CD8-positive, alpha-beta memory T cell (primary cell): Measurements from ENCODE around the gene TMEM81. TPM values are rescaled to one million over a fixed set of nuclear protein-coding genes. Genes with fewer than 3 reads are reported as not detected.
A peak's percentile ranks its signal among the peaks of the same experiment; 100 is the strongest.

ENCODE experiments used
- CTCF ChIA-PET: fragments of 350-600 bp; sonication (Branson Sonifier 250); formaldehyde crosslinking; loops from one replicate; lab custom pipeline; 2021; ENCODE audit warnings: antibody characterized with exemption; lab: Charles Lee
- POLR2A ChIA-PET: fragments of 350-600 bp; sonication (Branson Sonifier 250); formaldehyde crosslinking; loops from one replicate; lab custom pipeline; 2021; ENCODE audit warnings: antibody characterized with exemption; lab: Charles Lee
- DNase-seq, 5 donors: peaks; one replicate each; pipeline versions ENCODE4 v3.0.0 to v3.0.0-alpha.2; 2020 to 2022; ENCODE audit warnings: mixed read lengths in 1 of 5
- H3K27ac ChIP-seq: one replicate; pipeline ENCODE4 v1.7.0; 2013; ENCODE audit warnings: low read depth, mild to moderate bottlenecking, low read length, moderate library complexity
- H3K27me3 ChIP-seq: 2 replicates; pipeline ENCODE4 v1.7.0; 2013; ENCODE audit warnings: low read length, mild to moderate bottlenecking; ENCODE audit not compliant: insufficient read depth, poor library complexity, severe bottlenecking
- H3K36me3 ChIP-seq: 2 replicates; pipeline ENCODE4 v1.7.0; 2013; ENCODE audit warnings: mild to moderate bottlenecking, low read length, moderate library complexity; ENCODE audit not compliant: insufficient read depth
- H3K4me1 ChIP-seq: 2 replicates; pipeline ENCODE4 v1.7.0; 2013; ENCODE audit warnings: mild to moderate bottlenecking, low read length, moderate library complexity; ENCODE audit not compliant: insufficient read depth
- H3K4me3 ChIP-seq: 2 replicates; pipeline ENCODE4 v1.7.0; 2013; ENCODE audit warnings: mild to moderate bottlenecking, low read length
- H3K9me3 ChIP-seq: 2 replicates; pipeline ENCODE4 v1.7.0; 2013; ENCODE audit warnings: mild to moderate bottlenecking, low read length
- H3K27ac Mint-ChIP-seq, 8 donors: one replicate each; pipeline ENCODE4 v1.8.0; 2020 to 2021; ENCODE audit warnings: mixed read lengths in 8 of 8, mild to moderate bottlenecking in 6 of 8, inconsistent platforms in 3 of 8, moderate library complexity in 3 of 8
- H3K27me3 Mint-ChIP-seq, 2 donors: one replicate each; pipeline ENCODE4 v1.8.0; 2020 to 2021; ENCODE audit warnings: mixed read lengths in 2 of 2, mild to moderate bottlenecking in 1 of 2, moderate library complexity in 1 of 2
- H3K36me3 Mint-ChIP-seq, 3 donors: one replicate each; pipeline ENCODE4 v1.8.0; 2020 to 2021; ENCODE audit warnings: mixed read lengths in 3 of 3, inconsistent platforms in 1 of 3, mild to moderate bottlenecking in 1 of 3
- H3K4me1 Mint-ChIP-seq, 3 donors: one replicate each; pipeline ENCODE4 v1.8.0; 2020 to 2021; ENCODE audit warnings: mixed read lengths in 3 of 3, inconsistent platforms in 1 of 3, mild to moderate bottlenecking in 1 of 3
- H3K4me3 Mint-ChIP-seq, 7 donors: one replicate each; pipeline ENCODE4 v1.8.0; 2020 to 2021; ENCODE audit warnings: mixed read lengths in 7 of 7, mild to moderate bottlenecking in 6 of 7, moderate library complexity in 4 of 7, inconsistent platforms in 2 of 7
- H3K9me3 Mint-ChIP-seq, 5 donors: one replicate each; pipeline ENCODE4 v1.8.0; 2020 to 2022; ENCODE audit warnings: mixed read lengths in 5 of 5, mild to moderate bottlenecking in 3 of 5, moderate library complexity in 2 of 5, inconsistent platforms in 1 of 5
- polyA plus RNA-seq: library from polyadenylated mRNA; unstranded; fragments of 300-500 nt; fragmentation: Illumina TruSeq; gene quantifications from one replicate; pipeline ENCODE4 v1.2.3, GENCODE V29; 2021
- total RNA-seq, 2 experiments: library from RNA; stranded (reverse); gene quantifications; one replicate each; pipeline ENCODE4 v1.2.3, GENCODE V29; 2021

TMEM81 gene
- total and polyA plus RNA-seq, 3 experiments from 2014 or later: 0.37 to 4.6 (median 2.9) TPM

GRCh38 chr1:205121660-205122488, 37.6 kb upstream of the TMEM81 start, which contains the start of gene RBBP5:
Gene RBBP5 (minus strand): TSS chr1:205121978. CDS start chr1:205121873, 105 bp downstream.
- H3K4me3 ChIP-seq: peak within 1 kb of the TSS; percentile 99
- peak within 1 kb of the TSS; percentile 89 for H3K27ac ChIP-seq
- no peaks in the 10 kb centered on the region for H3K36me3 ChIP-seq
- Mint-ChIP-seq H3K4me3 (peak within 1 kb of the TSS; percentile 94 to 99 (median 98)), H3K27me3 (no peaks in the 10 kb centered on the region), H3K9me3 (no peaks in the 10 kb centered on the region), H3K36me3 (peaks cover 0 to 30% (median 1%) of the 10 kb centered on the region in 3 donors), H3K4me1 (peaks cover 42 to 58% (median 50%) of the 10 kb centered on the region in 3 donors), H3K27ac (peak within 1 kb of the TSS; percentile 97 to 100 (median 100))
- ChIA-PET CTCF (interaction anchor here (0.7 to 3.3 kb wide), 7 partner anchors 10 to 134 kb away, joined by 3 to 14 read pairs (median 5); partner anchors contain the start of gene TMCC2), POLR2A (interaction anchor here (1.2 to 1.3 kb wide), 2 partner anchors 25 to 107 kb away, joined by 3 to 4 read pairs; no protein-coding TSS in a partner anchor)
- DNase-seq: peak; percentile 87 to 96 (median 94)
- H3K4me1 ChIP-seq: peaks cover 31% of the 10 kb centered on the region
- H3K27me3 ChIP-seq: no peaks in the 10 kb centered on the region
- no peaks in the 10 kb centered on the region for H3K9me3 ChIP-seq

- H3K4me1 ChIP-seq: peaks cover 31% of the 10 kb centered on the region
- Mint-ChIP-seq H3K4me1 (peaks cover 52 to 78% (median 68%) of the 10 kb centered on the region in 3 donors), H3K36me3 (peaks cover 0 to 54% (median 6%) of the 10 kb centered on the region in 3 donors), H3K27me3 (no peaks in the 10 kb centered on the region), H3K27ac (peak overlapping the region in 2 of 8 donors; percentile 6 to 72), H3K4me3 (peak overlapping the region in 6 of 7 donors; percentile 24 to 67 (median 40)), H3K9me3 (no peaks in the 10 kb centered on the region)
- H3K27ac ChIP-seq: no peak overlapping the region
- H3K4me3 ChIP-seq: no peak overlapping the region
- H3K9me3 ChIP-seq: no peaks in the 10 kb centered on the region
- peaks cover 12% of the 10 kb centered on the region for H3K36me3 ChIP-seq
- CTCF ChIA-PET: interaction anchor here (2.7 kb wide), 1 partner anchor 23 kb away, joined by 10 read pairs; no protein-coding TSS in a partner anchor
- no peaks in the 10 kb centered on the region for H3K27me3 ChIP-seq
- DNase-seq: no peak
- POLR2A ChIA-PET: no interaction called here
Observed at GRCh38 chr1:205118752-205119151, 34.5 kb upstream of the TMEM81 start.

- no peaks in the 10 kb centered on the region for H3K9me3 ChIP-seq
- peak overlapping the region in 1 of 8 donors; percentile 6 for H3K27ac Mint-ChIP-seq
- H3K36me3 ChIP-seq: peaks cover 24% of the 10 kb centered on the region
- H3K27me3 Mint-ChIP-seq: no peaks in the 10 kb centered on the region
- no peak overlapping the region for H3K4me3 ChIP-seq
- peaks cover 0 to 72% (median 13%) of the 10 kb centered on the region in 3 donors for H3K36me3 Mint-ChIP-seq
- no peak overlapping the region for H3K4me3 Mint-ChIP-seq
- ChIA-PET CTCF (interaction anchor here (0.9 to 1.0 kb wide), 2 partner anchors 10 to 30 kb away, joined by 3 read pairs; partner anchors contain the start of gene RBBP5), POLR2A (no interaction called here)
- H3K4me1 Mint-ChIP-seq: peaks cover 18 to 43% (median 41%) of the 10 kb centered on the region in 3 donors
- H3K9me3 Mint-ChIP-seq: no peaks in the 10 kb centered on the region
- H3K27ac ChIP-seq: no peak overlapping the region
- H3K27me3 ChIP-seq: no peaks in the 10 kb centered on the region
- no peak for DNase-seq
- H3K4me1 ChIP-seq: no peaks in the 10 kb centered on the region
Observed at GRCh38 chr1:205111354-205111753, 27.1 kb upstream of the TMEM81 start.

- Histone ChIP-seq H3K27me3 (no peaks in the 10 kb centered on the region), H3K4me1 (no peaks in the 10 kb centered on the region), H3K27ac (no peak overlapping the region), H3K9me3 (no peaks in the 10 kb centered on the region), H3K36me3 (peaks cover 33% of the 10 kb centered on the region), H3K4me3 (no peak overlapping the region)
- H3K4me3 Mint-ChIP-seq: no peak overlapping the region
- no peak for DNase-seq
- POLR2A ChIA-PET: interaction anchor here (0.7 kb wide), 1 partner anchor 245 kb away, joined by 3 read pairs; no protein-coding TSS in a partner anchor
- CTCF ChIA-PET: interaction anchor here (1.2 kb wide), 2 partner anchors 12 to 32 kb away, joined by 4 to 5 read pairs; partner anchors contain the start of gene RBBP5
- peaks cover 17 to 36% (median 27%) of the 10 kb centered on the region in 3 donors for H3K4me1 Mint-ChIP-seq
- no peaks in the 10 kb centered on the region for H3K27me3 Mint-ChIP-seq
- H3K36me3 Mint-ChIP-seq: peaks cover 6 to 76% (median 19%) of the 10 kb centered on the region in 3 donors
- H3K27ac Mint-ChIP-seq: no peak overlapping the region
- H3K9me3 Mint-ChIP-seq: no peaks in the 10 kb centered on the region
Observed at GRCh38 chr1:205109711-205110110, 25.5 kb upstream of the TMEM81 start.

- Histone ChIP-seq H3K36me3 (peaks cover 32% of the 10 kb centered on the region), H3K4me3 (no peak overlapping the region), H3K4me1 (no peaks in the 10 kb centered on the region), H3K27me3 (no peaks in the 10 kb centered on the region), H3K27ac (no peak overlapping the region), H3K9me3 (no peaks in the 10 kb centered on the region)
- Mint-ChIP-seq H3K27ac (peak overlapping the region in 3 of 8 donors; percentile 8 to 59 (median 13)), H3K4me1 (peaks cover 17 to 36% (median 26%) of the 10 kb centered on the region in 3 donors), H3K27me3 (no peaks in the 10 kb centered on the region), H3K36me3 (peaks cover 6 to 75% (median 19%) of the 10 kb centered on the region in 3 donors), H3K9me3 (no peaks in the 10 kb centered on the region), H3K4me3 (no peak overlapping the region)
- DNase-seq: no peak
- ChIA-PET CTCF (interaction anchor here (1.2 kb wide), 1 partner anchor 12 kb away, joined by 5 read pairs; the partner anchor contains the start of gene RBBP5), POLR2A (interaction anchor here (0.7 kb wide), 1 partner anchor 245 kb away, joined by 3 read pairs; no protein-coding TSS in a partner anchor)
Observed at GRCh38 chr1:205109269-205109668, 25.0 kb upstream of the TMEM81 start.

- Mint-ChIP-seq H3K27me3 (no peaks in the 10 kb centered on the region), H3K36me3 (peaks cover 6 to 78% (median 24%) of the 10 kb centered on the region in 3 donors), H3K4me1 (peaks cover 20 to 36% (median 26%) of the 10 kb centered on the region in 3 donors), H3K27ac (peak overlapping the region in 1 of 8 donors; percentile 47), H3K9me3 (no peaks in the 10 kb centered on the region), H3K4me3 (no peak overlapping the region)
- H3K27me3 ChIP-seq: no peaks in the 10 kb centered on the region
- no peaks in the 10 kb centered on the region for H3K4me1 ChIP-seq
- CTCF ChIA-PET: interaction anchor here (1.2 kb wide), 1 partner anchor 13 kb away, joined by 5 read pairs; the partner anchor contains the start of gene RBBP5
- no peak overlapping the region for H3K4me3 ChIP-seq
- DNase-seq: no peak
- H3K36me3 ChIP-seq: peaks cover 34% of the 10 kb centered on the region
- H3K27ac ChIP-seq: no peak overlapping the region
- POLR2A ChIA-PET: interaction anchor here (0.5 kb wide), 1 partner anchor 164 kb away, joined by 3 read pairs; no protein-coding TSS in a partner anchor
- H3K9me3 ChIP-seq: no peaks in the 10 kb centered on the region
Observed at GRCh38 chr1:205108464-205108863, 24.2 kb upstream of the TMEM81 start.

- Mint-ChIP-seq H3K9me3 (no peaks in the 10 kb centered on the region), H3K4me1 (peaks cover 17 to 33% (median 24%) of the 10 kb centered on the region in 3 donors), H3K4me3 (no peak overlapping the region), H3K27me3 (no peaks in the 10 kb centered on the region), H3K36me3 (peaks cover 8 to 79% (median 25%) of the 10 kb centered on the region in 3 donors), H3K27ac (peak overlapping the region in 1 of 8 donors; percentile 42)
- Histone ChIP-seq H3K4me3 (no peak overlapping the region), H3K27ac (no peak overlapping the region), H3K9me3 (no peaks in the 10 kb centered on the region), H3K36me3 (peaks cover 38% of the 10 kb centered on the region), H3K27me3 (no peaks in the 10 kb centered on the region), H3K4me1 (no peaks in the 10 kb centered on the region)
- ChIA-PET POLR2A (interaction anchor here (0.6 kb wide), 1 partner anchor 19 kb away, joined by 3 read pairs; no protein-coding TSS in a partner anchor), CTCF (interaction anchor here (0.7 kb wide), 1 partner anchor 171 kb away, joined by 3 read pairs; no protein-coding TSS in a partner anchor)
- DNase-seq: no peak
Observed at GRCh38 chr1:205107327-205107726, 23.1 kb upstream of the TMEM81 start.
